IMR-90 (cell line): ENCODE results near the gene RNF141. TPM values are rescaled to one million over a fixed set of nuclear protein-coding genes. Genes with fewer than 3 reads are reported as not detected.

ENCODE experiments used
- ATAC-seq: fragments of 200-7000 bp; cut with Tn5 transposase; 2 replicates; pipeline ENCODE4 v1.9.1; 2020; ENCODE audit warnings: low read depth, mild to moderate bottlenecking, moderate library complexity
- BruUV-seq: library from RNA; stranded (reverse); fragments of 400-500 nt; replicated peaks from 2 replicates; lab custom pipeline; 2021; lab: Mats Ljungman, UMichigan
- CTCF ChIA-PET: fragments of 300-600 bp; formaldehyde crosslinking; extraction: SDS; loops from one replicate; lab custom pipeline; 2021; ENCODE audit warnings: antibody characterized with exemption; lab: Yijun Ruan, JAX
- POLR2A ChIA-PET: fragments of 300-600 bp; sonication (Branson Sonifier 250); formaldehyde crosslinking; loops from one replicate; lab custom pipeline; 2022; ENCODE audit warnings: antibody characterized with exemption; ENCODE audit not compliant: unreplicated experiment; lab: Charles Lee
- DNase-seq: peaks from one replicate; pipeline ENCODE4 v3.0.0; 2013
- H2AFZ ChIP-seq: replicated peaks from 2 replicates; pipeline ENCODE3; 2013; ENCODE audit warnings: low read length, mild to moderate bottlenecking; ENCODE audit not compliant: poor library complexity
- H2AK5ac ChIP-seq: 2 replicates; pipeline ENCODE4 v1.6.1; 2013; ENCODE audit warnings: low read depth, low read length, inconsistent platforms
- H2AK9ac ChIP-seq: replicated peaks from 2 replicates; pipeline ENCODE3; 2013; ENCODE audit warnings: mild to moderate bottlenecking, low read depth, low read length, moderate library complexity; ENCODE audit not compliant: poor library complexity
- H2BK120ac ChIP-seq: 2 replicates; pipeline ENCODE4 v1.6.1; 2013; ENCODE audit warnings: low read depth, low read length, inconsistent platforms
- H2BK15ac ChIP-seq: 3 replicates; pipeline ENCODE4 v1.6.1; 2013; ENCODE audit warnings: low read depth, low read length, inconsistent platforms
- H2BK20ac ChIP-seq: 2 replicates; pipeline ENCODE4 v1.6.1; 2013; ENCODE audit warnings: low read depth, mild to moderate bottlenecking, inconsistent platforms, low read length, moderate library complexity
- H2BK5ac ChIP-seq: 2 replicates; pipeline ENCODE4 v1.6.1; 2013; ENCODE audit warnings: mild to moderate bottlenecking, low read depth, low read length, inconsistent platforms; ENCODE audit not compliant: poor library complexity, severe bottlenecking
- H3K14ac ChIP-seq: replicated peaks from 2 replicates; pipeline ENCODE4 v1.6.1; 2013; ENCODE audit warnings: low read depth, low read length, inconsistent platforms
- H3K18ac ChIP-seq: 2 replicates; pipeline ENCODE4 v1.6.1; 2013; ENCODE audit warnings: low read depth, low read length, control low read depth
- H3K23ac ChIP-seq: 2 replicates; pipeline ENCODE4 v1.6.1; 2013; ENCODE audit warnings: low read depth, low read length, inconsistent platforms
- H3K27ac ChIP-seq: 2 replicates; pipeline ENCODE4 v1.5.1; 2013; ENCODE audit warnings: mild to moderate bottlenecking, control low read depth, low read length; ENCODE audit not compliant: insufficient read depth
- H3K27me3 ChIP-seq: 2 replicates; pipeline ENCODE4 v1.6.1; 2013; ENCODE audit warnings: low read length; ENCODE audit not compliant: control insufficient read depth, insufficient read depth
- H3K36me3 ChIP-seq: 2 replicates; pipeline ENCODE4 v1.6.1; 2013; ENCODE audit warnings: low read length, mixed read lengths; ENCODE audit not compliant: control insufficient read depth, insufficient read depth
- H3K4ac ChIP-seq: 2 replicates; pipeline ENCODE4 v1.6.1; 2013; ENCODE audit warnings: low read depth, low read length, inconsistent platforms
- H3K4me1 ChIP-seq: 2 replicates; pipeline ENCODE4 v1.6.1; 2013; ENCODE audit warnings: low read length, mixed read lengths; ENCODE audit not compliant: control insufficient read depth, insufficient read depth
- H3K4me2 ChIP-seq: 2 replicates; pipeline ENCODE4 v1.6.1; 2013; ENCODE audit warnings: low read depth, mild to moderate bottlenecking, control low read depth, low read length, moderate library complexity
- H3K4me3 ChIP-seq: 2 replicates; pipeline ENCODE4 v1.5.1; 2013; ENCODE audit warnings: low read depth, mild to moderate bottlenecking, control low read depth, low read length, moderate library complexity; ENCODE audit not compliant: insufficient read depth
- H3K56ac ChIP-seq: 2 replicates; pipeline ENCODE4 v1.6.1; 2013; ENCODE audit warnings: low read length, inconsistent platforms; ENCODE audit not compliant: insufficient read depth; ENCODE audit errors: extremely low read depth
- H3K79me1 ChIP-seq, 2 experiments: 2 replicates each; pipeline ENCODE4 v1.6.1; 2013; ENCODE audit warnings: low read length in 2 of 2, inconsistent platforms in 1 of 2, low read depth in 1 of 2
- H3K9ac ChIP-seq: 2 replicates; pipeline ENCODE4 v1.6.1; 2013; ENCODE audit warnings: low read depth, low read length, control low read depth
- H3K9me1 ChIP-seq: 2 replicates; pipeline ENCODE4 v1.6.1; 2013; ENCODE audit warnings: low read length, inconsistent platforms; ENCODE audit not compliant: insufficient read depth
- H3K9me3 ChIP-seq: 2 replicates; pipeline ENCODE4 v1.6.1; 2013; ENCODE audit warnings: low read length; ENCODE audit not compliant: control insufficient read depth, insufficient read depth
- H4K20me1 ChIP-seq: 2 replicates; pipeline ENCODE4 v1.6.1; 2013; ENCODE audit warnings: low read length, inconsistent platforms; ENCODE audit not compliant: insufficient read depth
- H4K5ac ChIP-seq: 2 replicates; pipeline ENCODE4 v1.6.1; 2013; ENCODE audit warnings: mild to moderate bottlenecking, low read depth, low read length, control low read depth
- H4K8ac ChIP-seq, 2 experiments: 2 replicates each; pipeline ENCODE4 v1.6.1; 2013; ENCODE audit warnings: low read depth in 2 of 2, low read length in 2 of 2, control low read depth in 1 of 2, inconsistent platforms in 1 of 2
- H4K91ac ChIP-seq: 2 replicates; pipeline ENCODE4 v1.6.1; 2013; ENCODE audit warnings: low read depth, low read length, inconsistent platforms; ENCODE audit not compliant: insufficient read depth
- BHLHE40 ChIP-seq: fragments of 150-350 bp; IDR thresholded peaks from 2 replicates; pipeline ENCODE4 v1.6.1; 2016; ENCODE audit warnings: mild to moderate bottlenecking, low read depth, low read length
- MAFK ChIP-seq: IDR thresholded peaks from 2 replicates; pipeline ENCODE4 v1.6.1; 2012; ENCODE audit warnings: low read depth, low read length, improper control_type of control experiment
- MAZ ChIP-seq: IDR thresholded peaks from 2 replicates; pipeline ENCODE4 v1.6.1; 2012; ENCODE audit warnings: low read depth, mild to moderate bottlenecking, low read length, improper control_type of control experiment, moderate library complexity, borderline replicate concordance
- MXI1 ChIP-seq: IDR thresholded peaks from 2 replicates; pipeline ENCODE4 v1.6.1; 2012; ENCODE audit warnings: low read depth, mild to moderate bottlenecking, low read length, moderate library complexity, borderline replicate concordance
- RAD21 ChIP-seq: IDR thresholded peaks from 2 replicates; pipeline ENCODE4 v1.6.1; 2012; ENCODE audit warnings: low read length, improper control_type of control experiment
- RFX5 ChIP-seq: IDR thresholded peaks from 2 replicates; pipeline ENCODE4 v1.8.0; 2012; ENCODE audit warnings: low read depth, mild to moderate bottlenecking, low read length, moderate library complexity
- WGBS, 2 experiments: methylation state at CpG; one replicate each; pipeline versions ENCODE4 v1.1.5 to v1.1.7; 2013; ENCODE audit warnings: missing lambda C conversion rate in 2 of 2; ENCODE audit not compliant: insufficient read length in 1 of 2; ENCODE audit errors: extremely low coverage in 2 of 2; 5-methylcytosine and 5-hydroxymethylcytosine counted together
- dilution Hi-C: fragments of 300-500 bp; cut with HindIII; formaldehyde crosslinking; loops from one replicate; pipeline ENCODE4 v1.14.3; 2018; ENCODE audit warnings: low sequenced_read_pairs; ENCODE audit not compliant: unreplicated experiment
- in situ Hi-C: fragments of 300-500 bp; cut with MboI; formaldehyde crosslinking; loops from 3 replicates; pipeline ENCODE4 v1.14.3; 2019; ENCODE audit warnings: low sequenced_read_pairs, inconsistent platforms, mixed read lengths
- intact Hi-C: fragments of 100-400 bp; cut with micrococcal nuclease; formaldehyde crosslinking; loops from 2 replicates; pipeline ENCODE4 v1.10.0; 2022
- polyA plus RNA-seq, 3 experiments: library from polyadenylated mRNA; depleted of rRNA; stranded (reverse); fragments of >200 nt; gene quantifications; 2 replicates each; pipeline ENCODE4 v1.2.3, GENCODE V29; 2012; ENCODE audit warnings: low replicate concordance in 1 of 3
- total RNA-seq: library from RNA; depleted of rRNA; stranded (reverse); fragments of >200 nt; gene quantifications from 2 replicates; pipeline ENCODE4 v1.2.3, GENCODE V29; 2012
- TF ChIP-seq, protein P1 (sequence below): fragments of 150-350 bp; IDR thresholded peaks from 2 replicates; pipeline ENCODE4 v1.6.1; 2017; ENCODE audit warnings: mild to moderate bottlenecking, antibody characterized with exemption, low read length, low read depth
- TF ChIP-seq, protein P2 (sequence below): fragments of 150-350 bp; IDR thresholded peaks from 2 replicates; pipeline ENCODE4 v1.6.1; 2016; ENCODE audit warnings: low read depth, mild to moderate bottlenecking, low read length, moderate library complexity, borderline replicate concordance

RNF141 gene
- total and polyA plus RNA-seq, 2 of the 4 experiments (the other 2 are of a cell fraction) = 13.8 to 18.6 TPM

DNA sequence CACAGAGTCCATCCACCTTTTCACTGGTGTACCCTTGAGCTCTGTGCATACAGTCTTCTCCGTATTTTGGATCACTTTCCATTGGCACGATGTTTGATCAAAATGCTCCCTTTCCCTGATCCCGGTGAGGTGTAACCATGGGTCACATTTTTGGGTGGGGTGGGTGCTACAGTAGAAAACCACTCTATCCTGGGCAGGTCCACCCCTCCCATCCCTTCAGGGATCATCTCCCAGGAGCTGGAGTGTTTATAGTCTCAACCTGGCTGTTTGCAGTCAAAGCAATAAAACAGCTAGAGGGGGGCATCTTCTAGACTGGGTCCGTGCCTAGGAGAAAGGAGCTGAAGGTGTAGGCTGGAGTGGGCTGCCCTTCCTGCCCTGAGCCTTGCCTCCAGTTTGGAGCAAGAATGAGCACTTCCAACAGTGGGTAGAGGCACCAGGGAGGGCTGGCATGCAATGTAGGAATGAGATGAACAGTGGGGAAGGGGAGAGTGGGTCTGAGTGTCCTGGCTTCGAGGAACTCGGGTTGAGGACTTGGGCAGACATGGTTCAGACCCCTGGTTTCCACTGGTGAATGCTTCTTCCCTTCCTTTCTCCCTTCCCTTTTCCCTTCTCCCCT is 38.8 kb downstream of the RNF141 start:
- Histone ChIP-seq H3K27ac (no peak overlapping the region), H2AK5ac (no peak overlapping the region), H4K20me1 (no peaks in the 10 kb centered on the region), H3K18ac (no peak overlapping the region), H2BK15ac (no peak overlapping the region), H2BK120ac (no peak overlapping the region), H3K4me3 (no peak overlapping the region), H3K56ac (no peak overlapping the region), H3K9me3 (no peaks in the 10 kb centered on the region), H3K79me1 (peaks cover 0 to 5% of the 10 kb centered on the region in 2 experiments; a peak in 2 of 4 replicates), H3K4me2 (no peak overlapping the region), H3K27me3 (no peaks in the 10 kb centered on the region), H2AFZ (no peak overlapping the region), H3K9me1 (peaks cover 16% of the 10 kb centered on the region), H2AK9ac (no peak overlapping the region), H2BK20ac (no peak overlapping the region), H4K91ac (no peak overlapping the region), H4K8ac (no peak overlapping the region), H4K5ac (no peak overlapping the region), H3K23ac (no peak overlapping the region), H3K14ac (no peak overlapping the region), H3K4me1 (no peaks in the 10 kb centered on the region), H3K9ac (no peak overlapping the region), H2BK5ac (no peak overlapping the region), H3K36me3 (peaks cover 73% of the 10 kb centered on the region), H3K4ac (no peak overlapping the region)
- DNase-seq = no peak
- in situ Hi-C loops = no loop called here
- no peak for TF ChIP-seq MXI1
- TF ChIP-seq, protein P1, sequence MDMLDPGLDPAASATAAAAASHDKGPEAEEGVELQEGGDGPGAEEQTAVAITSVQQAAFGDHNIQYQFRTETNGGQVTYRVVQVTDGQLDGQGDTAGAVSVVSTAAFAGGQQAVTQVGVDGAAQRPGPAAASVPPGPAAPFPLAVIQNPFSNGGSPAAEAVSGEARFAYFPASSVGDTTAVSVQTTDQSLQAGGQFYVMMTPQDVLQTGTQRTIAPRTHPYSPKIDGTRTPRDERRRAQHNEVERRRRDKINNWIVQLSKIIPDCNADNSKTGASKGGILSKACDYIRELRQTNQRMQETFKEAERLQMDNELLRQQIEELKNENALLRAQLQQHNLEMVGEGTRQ = no peak
- no peak for TF ChIP-seq MAFK
- TF ChIP-seq BHLHE40 = no peak
- no peak for TF ChIP-seq MAZ
- TF ChIP-seq RFX5 = no peak
- TF ChIP-seq, protein P2, sequence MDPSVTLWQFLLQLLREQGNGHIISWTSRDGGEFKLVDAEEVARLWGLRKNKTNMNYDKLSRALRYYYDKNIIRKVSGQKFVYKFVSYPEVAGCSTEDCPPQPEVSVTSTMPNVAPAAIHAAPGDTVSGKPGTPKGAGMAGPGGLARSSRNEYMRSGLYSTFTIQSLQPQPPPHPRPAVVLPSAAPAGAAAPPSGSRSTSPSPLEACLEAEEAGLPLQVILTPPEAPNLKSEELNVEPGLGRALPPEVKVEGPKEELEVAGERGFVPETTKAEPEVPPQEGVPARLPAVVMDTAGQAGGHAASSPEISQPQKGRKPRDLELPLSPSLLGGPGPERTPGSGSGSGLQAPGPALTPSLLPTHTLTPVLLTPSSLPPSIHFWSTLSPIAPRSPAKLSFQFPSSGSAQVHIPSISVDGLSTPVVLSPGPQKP = no peak
- no peak for TF ChIP-seq RAD21
- no TSS peak for BruUV-seq
- dilution Hi-C loops = loop anchor here (25.0 kb wide), 1 partner anchor 235 kb away; no protein-coding TSS in a partner anchor
- intact Hi-C loops = no loop called here
- ATAC-seq = no peak
- WGBS, 2 experiments = 87% methylated on average over 2 of the region's 6 CpGs; no CpG with 5 or more reads in 1 of the 2 experiments
- ChIA-PET CTCF (no interaction called here), POLR2A (no interaction called here)
